ENCODE data around the gene USP19.

Gene USP19

GRCh38 chr3:49161808-49162530 is 41.3 kb upstream of the USP19 start:
- no peak for ATAC-seq
- TF ChIP-seq OSR1 (CRISPR knock-in tag; IDR thresholded peaks at IDR 0.05) (no peak), CSRNP3 (CRISPR knock-in tag; IDR thresholded peaks at IDR 0.05) (no peak), TSHZ2 (CRISPR knock-in tag; IDR thresholded peaks at IDR 0.05) (no peak)

DNA sequence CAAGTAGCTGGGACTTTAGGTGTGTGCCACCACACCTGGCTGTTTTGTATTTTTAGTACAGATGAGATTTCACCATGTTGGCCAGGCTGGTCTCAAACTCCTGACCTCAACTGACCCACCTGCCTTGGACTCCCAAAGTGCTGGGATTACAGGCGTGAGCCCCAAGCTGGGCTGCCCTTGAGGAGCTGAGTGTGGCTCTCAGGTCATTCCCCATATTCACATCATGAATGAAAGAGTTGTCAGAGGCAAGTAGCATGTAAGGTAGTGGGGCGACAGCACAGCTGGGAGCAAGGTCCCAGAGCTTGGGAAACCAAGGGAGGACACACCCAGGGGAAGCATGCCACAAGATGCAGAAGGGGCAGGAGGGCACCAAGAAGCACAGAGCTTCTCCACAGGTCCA is 40.6 kb upstream of the USP19 start:
- no peak for ATAC-seq
- TF ChIP-seq SNAI2 (CRISPR knock-in tag; IDR thresholded peaks at IDR 0.05) (no peak), GLIS3 (CRISPR knock-in tag; IDR thresholded peaks at IDR 0.05) (no peak), RARB (CRISPR knock-in tag; IDR thresholded peaks at IDR 0.05) (no peak)

DNA sequence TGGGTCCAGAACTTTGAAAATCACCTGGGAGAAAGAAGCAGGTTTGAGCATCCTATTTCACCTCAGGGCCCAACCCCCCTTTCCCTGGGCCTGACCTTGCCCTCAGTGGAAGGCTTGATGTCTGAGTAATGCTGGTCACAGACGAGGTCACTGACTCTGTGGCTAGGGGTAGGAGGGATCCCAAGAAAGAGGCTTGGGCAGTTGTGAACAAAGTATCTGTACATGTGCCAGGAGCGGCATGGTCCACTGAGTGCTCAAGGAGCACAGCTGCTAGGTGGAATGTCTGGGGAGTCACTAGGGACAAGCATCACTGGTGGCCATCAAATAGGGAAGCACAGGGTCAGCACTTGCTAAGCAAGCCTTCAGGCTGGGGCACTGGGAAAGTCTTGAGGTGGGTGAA is 38.2 kb upstream of the USP19 start:
- no peak for TF ChIP-seq ZFP3 (CRISPR knock-in tag; IDR thresholded peaks at IDR 0.05)
- no peak for TF ChIP-seq ZNF565 (CRISPR knock-in tag; conservative IDR thresholded peaks at IDR 0.05; ENCODE audit: low read depth)
- no peak for TF ChIP-seq ZNF8 (CRISPR knock-in tag; IDR thresholded peaks at IDR 0.05)
- TF ChIP-seq ZFP30 (CRISPR knock-in tag; IDR thresholded peaks at IDR 0.05), result no peak
- no peak for TF ChIP-seq CSRNP3 (CRISPR knock-in tag; IDR thresholded peaks at IDR 0.05)
- TF ChIP-seq TCF4 (CRISPR knock-in tag; IDR thresholded peaks at IDR 0.05; ENCODE audit: borderline replicate concordance), result no peak
- TF ChIP-seq POU6F1 (CRISPR knock-in tag; IDR thresholded peaks at IDR 0.05; ENCODE audit: borderline replicate concordance, low read depth), result no peak
- TF ChIP-seq SNAI2 (CRISPR knock-in tag; IDR thresholded peaks at IDR 0.05), result no peak
- no peak for TF ChIP-seq OSR1 (CRISPR knock-in tag; IDR thresholded peaks at IDR 0.05)
- TF ChIP-seq ARNTL (CRISPR knock-in tag; IDR thresholded peaks at IDR 0.05; ENCODE audit: borderline replicate concordance, low read depth), result no peak
- TF ChIP-seq PPARA (CRISPR knock-in tag; IDR thresholded peaks at IDR 0.05; ENCODE audit: borderline replicate concordance), result no peak
- no peak for TF ChIP-seq ESRRG (CRISPR knock-in tag; IDR thresholded peaks at IDR 0.05)
- TF ChIP-seq ISL1 (CRISPR knock-in tag; IDR thresholded peaks at IDR 0.05), result no peak
- TF ChIP-seq, protein P1, sequence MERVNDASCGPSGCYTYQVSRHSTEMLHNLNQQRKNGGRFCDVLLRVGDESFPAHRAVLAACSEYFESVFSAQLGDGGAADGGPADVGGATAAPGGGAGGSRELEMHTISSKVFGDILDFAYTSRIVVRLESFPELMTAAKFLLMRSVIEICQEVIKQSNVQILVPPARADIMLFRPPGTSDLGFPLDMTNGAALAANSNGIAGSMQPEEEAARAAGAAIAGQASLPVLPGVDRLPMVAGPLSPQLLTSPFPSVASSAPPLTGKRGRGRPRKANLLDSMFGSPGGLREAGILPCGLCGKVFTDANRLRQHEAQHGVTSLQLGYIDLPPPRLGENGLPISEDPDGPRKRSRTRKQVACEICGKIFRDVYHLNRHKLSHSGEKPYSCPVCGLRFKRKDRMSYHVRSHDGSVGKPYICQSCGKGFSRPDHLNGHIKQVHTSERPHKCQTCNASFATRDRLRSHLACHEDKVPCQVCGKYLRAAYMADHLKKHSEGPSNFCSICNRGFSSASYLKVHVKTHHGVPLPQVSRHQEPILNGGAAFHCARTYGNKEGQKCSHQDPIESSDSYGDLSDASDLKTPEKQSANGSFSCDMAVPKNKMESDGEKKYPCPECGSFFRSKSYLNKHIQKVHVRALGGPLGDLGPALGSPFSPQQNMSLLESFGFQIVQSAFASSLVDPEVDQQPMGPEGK (CRISPR knock-in tag; IDR thresholded peaks at IDR 0.05; ENCODE audit: borderline replicate concordance), result no peak
- no peak for TF ChIP-seq BACH2 (CRISPR knock-in tag; IDR thresholded peaks at IDR 0.05; ENCODE audit: borderline replicate concordance)
- TF ChIP-seq GLIS3 (CRISPR knock-in tag; IDR thresholded peaks at IDR 0.05), result no peak
- TF ChIP-seq CREB5 (CRISPR knock-in tag; IDR thresholded peaks at IDR 0.05; ENCODE audit: low read depth), result no peak
- no peak for TF ChIP-seq ZC3H10 (CRISPR knock-in tag; IDR thresholded peaks at IDR 0.05)
- ATAC-seq, result peak; percentile 18

All from SK-N-SH treated with all-trans-retinoic acid at 6 μM for 48 hours (cell line).